Activated CD4-positive, alpha-beta T cell treated with anti-CD3 and anti-CD28 coated beads for 36 hours (primary cell): ENCODE measurements around the gene PPARG. TPM values are rescaled to one million over a fixed set of nuclear protein-coding genes. Genes with fewer than 3 reads are reported as not detected.

ENCODE experiments used
- ATAC-seq: fragments of 200-7000 bp; cut with Tn5 transposase; one replicate; pipeline ENCODE4 v1.10.0; 2021; ENCODE audit warnings: mild to moderate bottlenecking, moderate library complexity
- CTCF ChIA-PET: fragments of 350-600 bp; sonication (Branson Sonifier 250); formaldehyde crosslinking; loops from one replicate; lab custom pipeline; 2021; ENCODE audit warnings: antibody characterized with exemption; lab: Charles Lee
- POLR2A ChIA-PET: fragments of 350-600 bp; sonication (Branson Sonifier 250); formaldehyde crosslinking; loops from one replicate; lab custom pipeline; 2021; ENCODE audit warnings: antibody characterized with exemption, inconsistent platforms; lab: Charles Lee
- DNase-seq: peaks from one replicate; pipeline ENCODE4 v3.0.0-alpha.2; 2020
- H3K27ac Mint-ChIP-seq: one replicate; pipeline ENCODE4 v1.8.0; 2021; ENCODE audit warnings: mixed read lengths
- H3K27me3 Mint-ChIP-seq: one replicate; pipeline ENCODE4 v1.8.0; 2021; ENCODE audit warnings: mixed read lengths
- H3K36me3 Mint-ChIP-seq: one replicate; pipeline ENCODE4 v1.8.0; 2021; ENCODE audit warnings: low read depth, mixed read lengths
- H3K4me1 Mint-ChIP-seq: one replicate; pipeline ENCODE4 v1.8.0; 2021; ENCODE audit warnings: mixed read lengths
- H3K4me3 Mint-ChIP-seq: one replicate; pipeline ENCODE4 v1.8.0; 2021; ENCODE audit warnings: mild to moderate bottlenecking, moderate library complexity, mixed read lengths
- H3K9me3 Mint-ChIP-seq: one replicate; pipeline ENCODE4 v1.8.0; 2021; ENCODE audit warnings: low read depth, mixed read lengths
- intact Hi-C, 2 experiments: fragments of 100-400 bp; cut with DNase I in 1 of 2; cut with micrococcal nuclease in 1 of 2; formaldehyde crosslinking; loops; one replicate each; pipeline versions ENCODE4 v1.14.2 to v1.15.1; 2022 to 2024; cut with DNase I, micrococcal nuclease
- total RNA-seq, 2 experiments: library from RNA; stranded (reverse); gene quantifications; one replicate each; pipeline ENCODE4 v1.2.3, GENCODE V29; 2021

Gene PPARG
- total RNA-seq, 2 experiments from 2014 or later, result 1.1 TPM

GRCh38 chr3:12423131-12423530 is 134.3 kb downstream of the PPARG start:
- ChIA-PET POLR2A (no interaction called here), CTCF (interaction anchor here (0.9 to 1.7 kb wide), 2 partner anchors 10 to 47 kb away, joined by 5 read pairs; no protein-coding TSS in a partner anchor)
- H3K4me3 Mint-ChIP-seq, result no peak overlapping the region
- DNase-seq (no peak), ATAC-seq (no peak)
- H3K27ac Mint-ChIP-seq, result no peak overlapping the region
- intact Hi-C loops, result loop anchor here in 1 of 2 experiments (5.0 kb wide), 2 partner anchors 49 to 76 kb away; no protein-coding TSS in a partner anchor
- H3K9me3 Mint-ChIP-seq, result no peaks in the 10 kb centered on the region
- H3K36me3 Mint-ChIP-seq, result no peaks in the 10 kb centered on the region
- no peaks in the 10 kb centered on the region for H3K27me3 Mint-ChIP-seq
- H3K4me1 Mint-ChIP-seq, result peaks cover 21% of the 10 kb centered on the region

- Mint-ChIP-seq H3K36me3 (no peaks in the 10 kb centered on the region), H3K27me3 (no peaks in the 10 kb centered on the region), H3K4me3 (no peak overlapping the region), H3K9me3 (no peaks in the 10 kb centered on the region), H3K4me1 (peaks cover 21% of the 10 kb centered on the region), H3K27ac (peak overlapping the region; percentile 17)
- CTCF ChIA-PET, result interaction anchor here (1.7 kb wide), 1 partner anchor 9 kb away, joined by 5 read pairs; no protein-coding TSS in a partner anchor
- peak; percentile 81 for ATAC-seq
- peak; percentile 58 for DNase-seq
- intact Hi-C loops, result loop anchor here (1.0 to 5.0 kb wide), 3 partner anchors 29 to 77 kb away; no protein-coding TSS in a partner anchor
- POLR2A ChIA-PET, result no interaction called here
These were observed 135.2 kb downstream of the PPARG start for GRCh38 chr3:12423918-12424630.

GRCh38 chr3:12424635-12425319 is 135.9 kb downstream of the PPARG start:
- no peak overlapping the region for H3K27ac Mint-ChIP-seq
- no peaks in the 10 kb centered on the region for H3K9me3 Mint-ChIP-seq

DNA sequence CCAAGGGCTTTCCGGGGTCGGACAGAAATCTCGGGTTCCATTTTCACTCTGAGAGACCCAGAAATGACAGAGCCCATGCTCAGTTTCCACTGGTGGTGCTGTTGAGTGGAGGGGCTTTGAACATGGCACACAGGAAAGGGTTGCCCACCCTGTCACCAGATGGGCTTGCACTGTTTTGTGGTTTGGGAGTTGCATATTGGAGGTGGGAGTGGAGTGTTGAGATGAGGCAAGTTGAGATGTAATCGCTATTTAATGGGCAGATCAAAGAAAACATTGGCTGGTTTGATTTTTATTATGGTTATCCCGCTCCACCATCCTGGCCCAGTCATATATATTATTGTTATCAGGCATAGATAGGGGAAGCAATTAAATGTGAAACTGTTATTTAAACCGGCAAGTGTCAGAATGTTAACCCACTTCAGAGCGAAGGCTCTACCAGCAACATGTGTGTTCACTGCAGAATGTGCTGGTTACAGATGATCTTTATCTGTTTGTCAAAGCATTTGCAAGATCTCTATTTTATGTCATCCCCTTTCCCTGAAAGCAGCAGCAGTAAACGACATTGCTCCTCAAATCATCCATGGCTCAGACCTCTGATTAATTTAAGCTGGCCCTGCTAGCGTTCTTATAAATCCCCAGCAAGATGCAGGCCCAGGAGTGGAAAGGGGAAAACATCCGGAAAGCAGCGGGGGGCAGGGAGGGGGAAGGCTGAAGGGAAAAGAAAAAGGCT is 137.1 kb downstream of the PPARG start:
- no peak overlapping the region for H3K27ac Mint-ChIP-seq
- H3K36me3 Mint-ChIP-seq, result no peaks in the 10 kb centered on the region
- intact Hi-C loops, result no loop called here
- POLR2A ChIA-PET, result no interaction called here
- H3K4me1 Mint-ChIP-seq, result peaks cover 14% of the 10 kb centered on the region
- no peak for DNase-seq
- CTCF ChIA-PET, result interaction anchor here (1.0 kb wide), 1 partner anchor 54 kb away, joined by 6 read pairs; no protein-coding TSS in a partner anchor
- no peaks in the 10 kb centered on the region for H3K9me3 Mint-ChIP-seq
- H3K4me3 Mint-ChIP-seq, result no peak overlapping the region
- no peak for ATAC-seq
- H3K27me3 Mint-ChIP-seq, result peaks cover 1% of the 10 kb centered on the region

More at GRCh38 chr3:12424635-12425319, 135.9 kb downstream of the PPARG start:
- peaks cover 21% of the 10 kb centered on the region for H3K4me1 Mint-ChIP-seq
- intact Hi-C loops, result loop anchor here (1.0 to 5.0 kb wide), 3 partner anchors 29 to 77 kb away; no protein-coding TSS in a partner anchor
- H3K4me3 Mint-ChIP-seq, result no peak overlapping the region
- H3K36me3 Mint-ChIP-seq, result no peaks in the 10 kb centered on the region
- ATAC-seq (no peak), DNase-seq (no peak)
- POLR2A ChIA-PET, result no interaction called here
- H3K27me3 Mint-ChIP-seq, result no peaks in the 10 kb centered on the region
- CTCF ChIA-PET, result interaction anchor here (0.6 to 1.7 kb wide), 2 partner anchors 8 to 17 kb away, joined by 4 to 5 read pairs; no protein-coding TSS in a partner anchor

DNA sequence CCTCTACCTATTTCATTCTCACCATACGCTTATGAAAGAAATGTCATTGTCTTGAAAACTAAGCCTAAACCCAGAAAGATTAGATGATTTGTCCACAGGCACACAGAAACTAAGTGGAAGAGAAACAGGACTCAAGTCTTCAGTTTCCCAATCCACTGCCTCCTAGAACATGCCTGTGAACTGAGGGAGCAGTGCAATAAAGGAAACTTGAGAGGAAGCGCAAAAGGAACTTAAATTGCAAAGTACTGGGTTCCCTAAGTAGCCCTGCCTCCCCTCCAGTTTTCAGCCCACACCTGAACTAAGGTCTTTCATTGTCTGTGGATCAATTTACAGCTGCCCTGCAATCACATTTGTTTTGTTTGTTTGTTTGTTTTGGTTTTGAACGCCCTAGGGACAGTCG is 138.7 kb downstream of the PPARG start:
- CTCF ChIA-PET, result no interaction called here

DNA sequence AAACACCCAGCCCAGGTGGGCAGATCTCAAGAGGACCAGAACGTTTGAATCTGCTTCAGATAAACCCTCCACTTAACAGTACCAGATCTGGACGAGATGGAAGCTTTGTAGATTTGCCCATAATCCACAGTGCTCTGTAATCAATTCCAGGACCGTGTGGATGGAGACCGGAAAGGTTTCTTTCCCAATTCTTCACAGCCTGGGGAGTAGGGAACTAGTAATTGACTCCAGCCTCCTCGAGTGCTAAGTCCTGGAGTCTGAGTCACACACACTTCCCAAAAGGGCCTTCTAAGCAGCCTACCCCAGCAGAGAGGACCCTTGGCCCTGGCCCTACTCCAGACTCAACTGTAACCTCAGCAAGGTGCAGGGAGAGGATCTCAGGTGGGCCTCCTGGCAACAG is 139.3 kb downstream of the PPARG start:
- Mint-ChIP-seq H3K27me3 (peaks cover 1% of the 10 kb centered on the region), H3K9me3 (no peaks in the 10 kb centered on the region), H3K4me3 (no peak overlapping the region), H3K4me1 (peaks cover 16% of the 10 kb centered on the region), H3K36me3 (no peaks in the 10 kb centered on the region), H3K27ac (no peak overlapping the region)
- DNase-seq, result no peak
- POLR2A ChIA-PET, result no interaction called here
- intact Hi-C loops, result no loop called here
- no peak for ATAC-seq
- CTCF ChIA-PET, result no interaction called here

More for the DNA sequence above, 138.7 kb downstream of the PPARG start:
- ATAC-seq (no peak), DNase-seq (no peak)
- intact Hi-C loops, result no loop called here
- Mint-ChIP-seq H3K36me3 (no peaks in the 10 kb centered on the region), H3K27ac (no peak overlapping the region), H3K9me3 (no peaks in the 10 kb centered on the region), H3K4me3 (no peak overlapping the region), H3K4me1 (peaks cover 16% of the 10 kb centered on the region), H3K27me3 (peaks cover 1% of the 10 kb centered on the region)
- POLR2A ChIA-PET, result no interaction called here

GRCh38 chr3:12430086-12430485 is 141.2 kb downstream of the PPARG start:
- peaks cover 2% of the 10 kb centered on the region for H3K27me3 Mint-ChIP-seq
- H3K9me3 Mint-ChIP-seq, result no peaks in the 10 kb centered on the region
- POLR2A ChIA-PET, result interaction anchor here (0.6 kb wide), 1 partner anchor 267 kb away, joined by 4 read pairs; no protein-coding TSS in a partner anchor
- no peaks in the 10 kb centered on the region for H3K36me3 Mint-ChIP-seq
- no peak for ATAC-seq
- intact Hi-C loops, result no loop called here
- no peak for DNase-seq
- H3K4me1 Mint-ChIP-seq, result peaks cover 7% of the 10 kb centered on the region
- CTCF ChIA-PET, result interaction anchor here (0.7 kb wide), 1 partner anchor 31 kb away, joined by 4 read pairs; no protein-coding TSS in a partner anchor
- no peak overlapping the region for H3K4me3 Mint-ChIP-seq
- H3K27ac Mint-ChIP-seq, result no peak overlapping the region

DNA sequence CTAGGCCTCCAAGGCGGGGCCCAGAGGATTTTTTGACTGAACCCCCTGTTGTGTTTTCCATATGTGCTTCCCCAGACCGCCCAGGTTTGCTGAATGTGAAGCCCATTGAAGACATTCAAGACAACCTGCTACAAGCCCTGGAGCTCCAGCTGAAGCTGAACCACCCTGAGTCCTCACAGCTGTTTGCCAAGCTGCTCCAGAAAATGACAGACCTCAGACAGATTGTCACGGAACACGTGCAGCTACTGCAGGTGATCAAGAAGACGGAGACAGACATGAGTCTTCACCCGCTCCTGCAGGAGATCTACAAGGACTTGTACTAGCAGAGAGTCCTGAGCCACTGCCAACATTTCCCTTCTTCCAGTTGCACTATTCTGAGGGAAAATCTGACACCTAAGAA is 145.0 kb downstream of the PPARG start:
- peaks cover 4% of the 10 kb centered on the region for H3K4me1 Mint-ChIP-seq
- H3K27ac Mint-ChIP-seq, result no peak overlapping the region
- ChIA-PET CTCF (interaction anchor here (1.2 kb wide), 1 partner anchor 120 kb away, joined by 3 read pairs; no protein-coding TSS in a partner anchor), POLR2A (no interaction called here)
- no peaks in the 10 kb centered on the region for H3K36me3 Mint-ChIP-seq
- H3K9me3 Mint-ChIP-seq, result no peaks in the 10 kb centered on the region
- ATAC-seq (no peak), DNase-seq (no peak)
- peaks cover 5% of the 10 kb centered on the region for H3K27me3 Mint-ChIP-seq
- intact Hi-C loops, result no loop called here
- no peak overlapping the region for H3K4me3 Mint-ChIP-seq

DNA sequence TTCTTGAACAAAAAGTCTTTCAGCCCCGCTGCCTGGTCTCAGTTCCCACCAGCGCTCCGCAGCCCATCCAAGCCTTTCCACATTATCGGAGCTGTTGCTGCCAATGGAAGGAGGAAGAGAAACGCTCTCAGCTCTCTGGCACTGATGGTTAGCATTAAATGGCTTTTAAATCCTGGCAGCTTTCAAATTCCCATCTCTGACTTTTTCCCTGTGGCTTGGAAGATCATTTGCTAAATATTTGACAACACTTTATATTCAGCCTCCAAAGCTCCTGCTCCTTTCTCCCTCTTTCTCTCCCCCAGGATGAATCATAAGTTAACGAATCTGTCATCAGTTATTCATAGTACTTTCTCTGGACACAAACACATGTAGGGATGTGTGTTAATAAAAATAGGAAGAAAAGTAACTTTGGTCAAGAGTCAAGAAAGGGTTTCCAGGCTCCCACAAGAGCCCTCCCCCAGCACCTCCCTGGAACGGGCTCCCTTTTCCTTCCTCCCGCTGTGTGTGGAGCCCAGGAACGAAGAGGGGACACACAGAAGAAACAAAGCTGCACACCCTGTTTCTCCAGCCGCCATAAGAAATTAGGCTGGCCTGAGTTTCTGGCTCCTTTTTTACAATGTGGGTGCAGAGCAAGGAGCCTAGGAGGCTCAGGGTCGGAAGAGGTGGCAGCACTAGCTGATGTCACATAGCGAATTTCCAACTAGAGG is 147.8 kb downstream of the PPARG start:
- CTCF ChIA-PET, result interaction anchor here (0.7 to 0.9 kb wide), 2 partner anchors 43 to 301 kb away, joined by 3 to 5 read pairs; no protein-coding TSS in a partner anchor
- intact Hi-C loops, result no loop called here
- H3K9me3 Mint-ChIP-seq, result no peaks in the 10 kb centered on the region

GRCh38 chr3:12437221-12437605 is 148.3 kb downstream of the PPARG start:
- ChIA-PET CTCF (interaction anchor here (0.7 kb wide), 1 partner anchor 301 kb away, joined by 3 read pairs; no protein-coding TSS in a partner anchor), POLR2A (no interaction called here)
- H3K27ac Mint-ChIP-seq, result no peak overlapping the region
- H3K4me1 Mint-ChIP-seq, result no peaks in the 10 kb centered on the region
- H3K9me3 Mint-ChIP-seq, result no peaks in the 10 kb centered on the region
- DNase-seq (no peak), ATAC-seq (no peak)
- no peaks in the 10 kb centered on the region for H3K36me3 Mint-ChIP-seq
- intact Hi-C loops, result no loop called here
- H3K4me3 Mint-ChIP-seq, result no peak overlapping the region
- peaks cover 3% of the 10 kb centered on the region for H3K27me3 Mint-ChIP-seq

More for the DNA sequence above, 147.8 kb downstream of the PPARG start:
- Mint-ChIP-seq H3K4me1 (no peaks in the 10 kb centered on the region), H3K27me3 (peaks cover 3% of the 10 kb centered on the region), H3K36me3 (no peaks in the 10 kb centered on the region), H3K4me3 (no peak overlapping the region), H3K27ac (no peak overlapping the region)
- no peak for DNase-seq
- POLR2A ChIA-PET, result no interaction called here
- no peak for ATAC-seq
